GM21529 (cell line): Measurements from ENCODE around the gene MC1R.
"Not testable (repeated sequence)": the region's sequence is repeated elsewhere in the genome, so short reads cannot be mapped to it uniquely, and the experiment has no call there.

Source experiments
- ATAC-seq: cut with Tn5 transposase; IDR thresholded peaks from one replicate; pipeline ENCODE4 v1.9.1; 2021; ENCODE audit not compliant: unreplicated experiment

Gene MC1R

GRCh38 chr16:89913408-89914387, 5.0 kb upstream of the MC1R start:
- no peak for ATAC-seq

- ATAC-seq, result not testable (repeated sequence)
Measured at GRCh38 chr16:89914642-89915285, 3.9 kb upstream of the MC1R start.

- no peak for ATAC-seq
Measured at GRCh38 chr16:89915303-89916232, 3.1 kb upstream of the MC1R start.

- peak; percentile 75 for ATAC-seq
Measured at GRCh38 chr16:89917773-89918452, 749 bp upstream of the MC1R start.

GRCh38 chr16:89919535-89920406, 1.1 kb downstream of the MC1R start:
- ATAC-seq, result no peak

GRCh38 chr16:89920723-89921122, 2.1 kb downstream of the MC1R start:
- ATAC-seq, result no peak

- ATAC-seq, result no peak
Measured at GRCh38 chr16:89921131-89921701, 2.6 kb downstream of the MC1R start.

GRCh38 chr16:89921702-89922476, 3.2 kb downstream of the MC1R start:
- ATAC-seq, result no peak

- ATAC-seq, result no peak
Measured at GRCh38 chr16:89922477-89922883, 3.8 kb downstream of the MC1R start.

GRCh38 chr16:89922884-89923639, 4.4 kb downstream of the MC1R start, which contains the start of gene TUBB3:
TUBB3 (plus strand) TSS chr16:89923342; CDS start chr16:89923402, 60 bp downstream.
- ATAC-seq, result no peak

- no peak for ATAC-seq
Measured at GRCh38 chr16:89923640-89924296, 5.1 kb downstream of the MC1R start.

- no peak for ATAC-seq
Measured at GRCh38 chr16:89924297-89924924, 5.7 kb downstream of the MC1R start.

GRCh38 chr16:89924925-89925307, 6.3 kb downstream of the MC1R start:
- ATAC-seq, result no peak

- peak; percentile 7 for ATAC-seq
Measured at GRCh38 chr16:89925596-89926079, 7.0 kb downstream of the MC1R start.

- ATAC-seq, result no peak
Measured at GRCh38 chr16:89931305-89931896, 12.7 kb downstream of the MC1R start.

- ATAC-seq, result no peak
Measured at GRCh38 chr16:89931964-89932363, 13.3 kb downstream of the MC1R start.
